Spleen (tissue), 11 donors: ENCODE measurements around the gene C1GALT1. TPM values are rescaled to one million over a fixed set of nuclear protein-coding genes. Genes with fewer than 3 reads are reported as not detected.

Experiments
- DNase-seq: peaks from one replicate; pipeline ENCODE4 v3.0.0-alpha.2; 2020
- H3K27ac ChIP-seq, 8 donors: fragments of 200-600 bp; sonication (generic) in 7 of 8; 1 replicate in 4 of 8; 2 replicates in 4 of 8; pipeline versions ENCODE4 v1.5.0 to v1.8.0; 2016 to 2021; ENCODE audit warnings: inconsistent platforms in 4 of 8, mild to moderate bottlenecking in 4 of 8, moderate library complexity in 1 of 8
- H3K27me3 ChIP-seq, 7 donors: fragments of 200-600 bp; sonication (generic) in 6 of 7; replicated peaks in 1 of 7; 1 replicate in 4 of 7; 2 replicates in 3 of 7; pipeline versions ENCODE4 v1.5.0 to v1.8.0; 2016 to 2021; ENCODE audit warnings: inconsistent platforms in 3 of 7, mild to moderate bottlenecking in 1 of 7
- H3K36me3 ChIP-seq, 6 donors: fragments of 200-600 bp; sonication (generic) in 5 of 6; 1 replicate in 4 of 6; 2 replicates in 2 of 6; pipeline versions ENCODE4 v1.5.0 to v1.8.0; 2016 to 2021; ENCODE audit warnings: inconsistent platforms in 2 of 6
- H3K4me1 ChIP-seq, 6 donors: fragments of 200-600 bp; sonication (generic) in 5 of 6; 1 replicate in 3 of 6; 2 replicates in 3 of 6; pipeline versions ENCODE4 v1.5.0 to v1.8.0; 2016 to 2021; ENCODE audit warnings: inconsistent platforms in 3 of 6
- H3K4me3 ChIP-seq, 8 donors: fragments of 200-600 bp; sonication (generic) in 7 of 8; 1 replicate in 4 of 8; 2 replicates in 4 of 8; pipeline versions ENCODE4 v1.5.0 to v1.8.0; 2016 to 2021; ENCODE audit warnings: inconsistent platforms in 4 of 8, mild to moderate bottlenecking in 4 of 8, moderate library complexity in 2 of 8
- H3K9me3 ChIP-seq, 8 donors: fragments of 200-600 bp; sonication (generic) in 7 of 8; 1 replicate in 4 of 8; 2 replicates in 4 of 8; pipeline versions ENCODE4 v1.5.0 to v1.8.0; 2016 to 2021; ENCODE audit warnings: inconsistent platforms in 4 of 8
- POLR2A ChIP-seq, 3 donors: fragments of 450-650 bp; IDR thresholded peaks; one replicate each; pipeline ENCODE4 v1.5.1; 2017; ENCODE audit warnings: antibody characterized with exemption in 3 of 3, mild to moderate bottlenecking in 1 of 3
- POLR2AphosphoS5 ChIP-seq, 3 donors: sonication (generic); formaldehyde crosslinking; IDR thresholded peaks; one replicate each; pipeline ENCODE4 v1.5.1; 2017; ENCODE audit warnings: antibody characterized with exemption in 3 of 3
- WGBS, 5 donors: extraction: QIAGEN DNeasy Blood & Tissue Kit in 3 of 5; methylation state at CpG; one replicate each; pipeline versions ENCODE4 v1.1.5 to v1.1.7; 2013 to 2018; 5-methylcytosine and 5-hydroxymethylcytosine counted together
- intact Hi-C: fragments of 100-400 bp; cut with DNase I; formaldehyde crosslinking; loops from one replicate; pipeline ENCODE4 v1.15.0; 2023; ENCODE audit warnings: low total_unique reads
- polyA plus RNA-seq, 3 donors: library from polyadenylated mRNA; stranded (reverse); fragments of 200-250 nt; gene quantifications; one replicate each; pipeline ENCODE4 v1.2.1, GENCODE V29; 2013
- total RNA-seq, 7 donors: library from RNA; depleted of rRNA in 3 of 7; stranded (reverse); fragments of >200 nt in 3 of 7; fragmentation: NEBNext Ultra II Directional in 4 of 7; extraction: Animal tissue kit (Norgen Biotek cat#: 25700) in 4 of 7; gene quantifications; one replicate each; pipeline versions ENCODE4 v1.1.0 to v1.2.1, GENCODE V29; 2016 to 2021
- TF ChIP-seq, protein P1 (sequence below), 11 experiments: fragments of 200-600 bp in 7 of 11; fragments of 450-650 bp in 4 of 11; sonication (generic) in 4 of 11; IDR thresholded peaks in 8 of 11; conservative IDR thresholded peaks in 3 of 11; 1 replicate in 7 of 11; 2 replicates in 4 of 11; pipeline versions ENCODE4 v1.4.0 to v1.8.0; 2016 to 2021; ENCODE audit warnings: antibody characterized with exemption in 11 of 11, inconsistent platforms in 4 of 11, mild to moderate bottlenecking in 1 of 11
- donor health status: healthy with polysubstance abuse.
- donor health status: DM: no; HTN: no; CAD: no; lungs with moderate emphysema.
- donor health status: DM: no; HTN: no; CAD: no.
- donor health status: Bipolar disorder and iron deficiency.
- donor health status: healthy.
- donor health status: DM: no; HTN: no; CAD: no.
- donor health status: DM: yes; HTN: yes; CAD: no.

The C1GALT1 gene
- total and polyA plus RNA-seq, 10 donors, result 6.9 to 61.2 (median 40.0) TPM

DNA sequence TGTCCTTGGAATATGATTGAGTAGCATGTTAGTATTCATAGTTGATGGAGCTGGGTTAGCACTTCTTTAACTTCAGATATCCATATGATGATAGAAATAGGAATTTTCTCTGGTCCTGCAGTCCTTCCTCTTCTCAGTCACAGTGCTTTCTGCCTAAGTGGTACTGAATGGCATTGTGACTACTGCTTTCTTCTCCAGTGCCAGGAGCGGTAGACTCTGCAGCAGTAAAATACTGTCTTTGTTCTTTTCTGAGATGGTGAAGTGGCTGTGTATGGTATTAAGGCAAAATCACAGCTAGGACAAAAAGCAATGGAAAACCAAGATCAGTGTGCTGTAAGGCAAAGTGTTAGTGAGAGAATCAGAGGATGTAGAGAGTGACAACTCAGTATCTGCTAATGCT lies 46.6 kb downstream of the C1GALT1 start:
- 83 to 100% (median 100%) methylated on average over 1 of the region's 1 CpG for WGBS, 5 donors
- Histone ChIP-seq H3K27ac (no peak overlapping the region), H3K36me3 (peaks cover 0 to 16% (median 0%) of the 10 kb centered on the region in 6 donors), H3K4me3 (no peak overlapping the region), H3K4me1 (peaks cover 0 to 6% (median 0%) of the 10 kb centered on the region in 6 donors), H3K9me3 (peaks cover 0 to 27% (median 23%) of the 10 kb centered on the region in 8 donors), H3K27me3 (no peaks in the 10 kb centered on the region)
- DNase-seq, result no peak
- TF ChIP-seq, protein P1, sequence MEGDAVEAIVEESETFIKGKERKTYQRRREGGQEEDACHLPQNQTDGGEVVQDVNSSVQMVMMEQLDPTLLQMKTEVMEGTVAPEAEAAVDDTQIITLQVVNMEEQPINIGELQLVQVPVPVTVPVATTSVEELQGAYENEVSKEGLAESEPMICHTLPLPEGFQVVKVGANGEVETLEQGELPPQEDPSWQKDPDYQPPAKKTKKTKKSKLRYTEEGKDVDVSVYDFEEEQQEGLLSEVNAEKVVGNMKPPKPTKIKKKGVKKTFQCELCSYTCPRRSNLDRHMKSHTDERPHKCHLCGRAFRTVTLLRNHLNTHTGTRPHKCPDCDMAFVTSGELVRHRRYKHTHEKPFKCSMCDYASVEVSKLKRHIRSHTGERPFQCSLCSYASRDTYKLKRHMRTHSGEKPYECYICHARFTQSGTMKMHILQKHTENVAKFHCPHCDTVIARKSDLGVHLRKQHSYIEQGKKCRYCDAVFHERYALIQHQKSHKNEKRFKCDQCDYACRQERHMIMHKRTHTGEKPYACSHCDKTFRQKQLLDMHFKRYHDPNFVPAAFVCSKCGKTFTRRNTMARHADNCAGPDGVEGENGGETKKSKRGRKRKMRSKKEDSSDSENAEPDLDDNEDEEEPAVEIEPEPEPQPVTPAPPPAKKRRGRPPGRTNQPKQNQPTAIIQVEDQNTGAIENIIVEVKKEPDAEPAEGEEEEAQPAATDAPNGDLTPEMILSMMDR (IDR thresholded peaks at IDR 0.05 in 8 of 11, conservative IDR thresholded peaks at IDR 0.05 in 3 of 11), result no peak
- TF ChIP-seq POLR2AphosphoS5 (IDR thresholded peaks at IDR 0.05), result no peak
- no peak for TF ChIP-seq POLR2A (IDR thresholded peaks at IDR 0.05)
- intact Hi-C loops, result no loop called here

DNA sequence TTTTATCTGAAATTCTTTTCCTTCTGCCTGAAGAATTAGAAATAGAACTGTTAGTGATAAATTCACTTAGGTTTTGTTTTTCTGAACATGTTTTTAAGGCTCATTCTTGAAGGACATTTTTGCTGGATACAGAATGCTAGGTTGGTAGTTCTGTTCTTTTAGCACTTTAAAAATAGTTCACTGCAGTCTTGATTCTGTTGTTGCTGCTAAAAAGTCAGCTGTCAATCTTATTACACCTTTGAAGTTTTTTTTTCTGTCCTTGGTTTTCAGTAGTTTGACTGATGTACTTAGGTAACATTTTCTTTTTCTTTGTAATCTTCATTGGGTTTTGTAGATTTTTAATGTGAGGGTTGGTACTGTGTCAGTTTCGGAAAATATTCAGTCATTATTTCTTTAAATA lies 48.7 kb downstream of the C1GALT1 start:
- DNase-seq, result no peak
- H3K27me3 ChIP-seq, result no peaks in the 10 kb centered on the region
- no peak overlapping the region for H3K4me3 ChIP-seq
- H3K9me3 ChIP-seq, result peaks cover 0 to 27% (median 23%) of the 10 kb centered on the region in 8 donors
- TF ChIP-seq, protein P1 (IDR thresholded peaks at IDR 0.05 in 8 of 11, conservative IDR thresholded peaks at IDR 0.05 in 3 of 11), result no peak
- no peak for TF ChIP-seq POLR2A (IDR thresholded peaks at IDR 0.05)
- no peak for TF ChIP-seq POLR2AphosphoS5 (IDR thresholded peaks at IDR 0.05)
- peaks cover 0 to 37% (median 9%) of the 10 kb centered on the region in 6 donors for H3K36me3 ChIP-seq
- 96 to 100% (median 97%) methylated on average over 1 of the region's 1 CpG for WGBS, 5 donors
- H3K4me1 ChIP-seq, result peaks cover 0 to 6% (median 0%) of the 10 kb centered on the region in 6 donors
- no peak overlapping the region for H3K27ac ChIP-seq
- intact Hi-C loops, result no loop called here

DNA sequence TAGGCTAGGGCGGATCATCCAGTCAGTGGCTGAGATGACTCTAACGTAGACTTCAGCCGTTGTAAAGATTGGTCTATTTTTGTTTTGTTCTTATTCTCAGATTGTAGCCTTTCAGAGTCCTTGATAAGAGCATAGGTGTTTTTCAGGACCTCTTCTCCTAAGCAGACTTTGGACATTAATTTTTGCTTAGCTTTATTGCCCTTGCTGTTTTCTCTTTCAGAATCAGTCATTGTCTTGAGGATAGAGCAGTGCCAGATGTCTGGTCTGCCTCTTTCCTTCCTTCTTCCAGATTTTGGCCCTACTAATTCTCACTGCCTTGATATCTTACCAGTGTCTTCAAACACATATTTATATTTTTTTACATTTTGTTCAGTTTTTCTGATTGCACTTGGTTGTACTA lies 49.5 kb downstream of the C1GALT1 start:
- Histone ChIP-seq H3K27ac (no peak overlapping the region), H3K36me3 (peaks cover 0 to 40% (median 9%) of the 10 kb centered on the region in 6 donors), H3K9me3 (peaks cover 0 to 27% (median 23%) of the 10 kb centered on the region in 8 donors), H3K4me1 (peaks cover 0 to 10% (median 0%) of the 10 kb centered on the region in 6 donors), H3K4me3 (no peak overlapping the region), H3K27me3 (no peaks in the 10 kb centered on the region)
- no peak for TF ChIP-seq POLR2A (IDR thresholded peaks at IDR 0.05)
- TF ChIP-seq POLR2AphosphoS5 (IDR thresholded peaks at IDR 0.05), result no peak
- TF ChIP-seq, protein P1 (IDR thresholded peaks at IDR 0.05 in 8 of 11, conservative IDR thresholded peaks at IDR 0.05 in 3 of 11), result no peak
- WGBS, 5 donors, result 92 to 97% (median 96%) methylated on average over 3 of the region's 3 CpGs
- no peak for DNase-seq
- intact Hi-C loops, result no loop called here

DNA sequence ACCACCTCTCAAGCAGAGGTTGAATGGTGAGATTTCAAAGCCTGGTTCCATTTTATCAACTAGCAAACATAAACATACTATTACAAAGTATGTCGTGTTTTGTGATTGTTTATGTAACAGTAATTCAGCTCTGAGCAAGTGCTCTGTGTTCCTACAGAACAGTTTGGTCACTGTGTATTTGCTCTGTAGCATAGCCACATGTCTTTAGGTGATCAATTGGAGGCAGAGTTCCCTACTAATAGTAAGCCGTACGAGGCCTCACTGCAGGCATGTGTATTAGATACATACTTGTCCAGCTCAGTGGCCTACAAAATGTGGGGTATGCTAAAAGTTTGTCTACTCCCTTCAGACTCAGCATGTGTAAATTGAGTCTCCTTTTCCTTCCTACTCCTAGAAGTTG lies 53.0 kb downstream of the C1GALT1 start:
- H3K27me3 ChIP-seq, result no peaks in the 10 kb centered on the region
- H3K4me3 ChIP-seq, result no peak overlapping the region
- TF ChIP-seq, protein P1 (IDR thresholded peaks at IDR 0.05 in 8 of 11, conservative IDR thresholded peaks at IDR 0.05 in 3 of 11), result no peak
- TF ChIP-seq POLR2AphosphoS5 (IDR thresholded peaks at IDR 0.05), result no peak
- TF ChIP-seq POLR2A (IDR thresholded peaks at IDR 0.05), result no peak
- no peak for DNase-seq
- intact Hi-C loops, result no loop called here
- no peak overlapping the region for H3K27ac ChIP-seq
- peaks cover 0 to 15% (median 2%) of the 10 kb centered on the region in 6 donors for H3K4me1 ChIP-seq
- WGBS, 5 donors, result 92 to 99% (median 95%) methylated on average over 3 of the region's 3 CpGs
- peaks cover 0 to 19% (median 16%) of the 10 kb centered on the region in 8 donors for H3K9me3 ChIP-seq
- peaks cover 0 to 72% (median 22%) of the 10 kb centered on the region in 6 donors for H3K36me3 ChIP-seq
